MCF 10A (cell line): Measurements from ENCODE around the gene TRIM17. TPM values are rescaled to one million over a fixed set of nuclear protein-coding genes. Genes with fewer than 3 reads are reported as not detected.

Source experiments
- BruUV-seq: library from RNA; stranded (reverse); fragments of 400-500 nt; replicated peaks from 2 replicates; lab custom pipeline; 2021; lab: Mats Ljungman, UMichigan
- CTCF ChIA-PET: fragments of 300-600 bp; sonication (Branson Sonifier 250); formaldehyde crosslinking; extraction: SDS; loops from one replicate; lab custom pipeline; 2021; ENCODE audit warnings: antibody characterized with exemption, inconsistent platforms; lab: Yijun Ruan, JAX
- POLR2A ChIA-PET: fragments of 300-600, 350-650 bp; sonication (Branson Sonifier 250); formaldehyde crosslinking; extraction: SDS; loops from one replicate; lab custom pipeline; 2020; ENCODE audit warnings: antibody characterized with exemption, inconsistent platforms; lab: Yijun Ruan, JAX
- DNase-seq: peaks from one replicate; pipeline ENCODE4 v3.0.0-alpha.2; 2018; ENCODE audit not compliant: unreplicated experiment
- H3K27ac Mint-ChIP-seq: one replicate; pipeline ENCODE4 v1.8.0; 2022; ENCODE audit warnings: mild to moderate bottlenecking, low read depth, mixed read lengths; ENCODE audit not compliant: unreplicated experiment
- H3K27me3 Mint-ChIP-seq: one replicate; pipeline ENCODE4 v1.8.0; 2022; ENCODE audit warnings: mixed read lengths; ENCODE audit not compliant: insufficient read depth, unreplicated experiment
- H3K36me3 Mint-ChIP-seq: one replicate; pipeline ENCODE4 v1.8.0; 2022; ENCODE audit warnings: mild to moderate bottlenecking, moderate library complexity, mixed read lengths; ENCODE audit not compliant: insufficient read depth, unreplicated experiment
- H3K4me1 Mint-ChIP-seq: one replicate; pipeline ENCODE4 v1.8.0; 2022; ENCODE audit warnings: mixed read lengths; ENCODE audit not compliant: insufficient read depth, unreplicated experiment
- H3K4me3 Mint-ChIP-seq: one replicate; pipeline ENCODE4 v1.8.0; 2022; ENCODE audit warnings: mild to moderate bottlenecking, moderate library complexity, mixed read lengths; ENCODE audit not compliant: unreplicated experiment
- H3K9me3 Mint-ChIP-seq: one replicate; pipeline ENCODE4 v1.8.0; 2022; ENCODE audit warnings: mixed read lengths; ENCODE audit not compliant: unreplicated experiment
- CTCF ChIP-seq: fragments of 200-600 bp; IDR thresholded peaks from one replicate; pipeline ENCODE4 v1.8.0; 2022; ENCODE audit warnings: antibody characterized with exemption, mild to moderate bottlenecking; ENCODE audit not compliant: unreplicated experiment
- intact Hi-C: fragments of 100-400 bp; cut with micrococcal nuclease; formaldehyde crosslinking; loops from 2 replicates; pipeline ENCODE4 v1.14.1; 2022
- total RNA-seq: library from RNA; stranded (reverse); gene quantifications from 2 replicates; pipeline ENCODE4 v1.2.3, GENCODE V29; 2022

The TRIM17 gene
- total RNA-seq, 1 experiment from 2014 or later, result not detected

- Mint-ChIP-seq H3K4me1 (peaks cover 9% of the 10 kb centered on the region), H3K27me3 (no peaks in the 10 kb centered on the region), H3K4me3 (no peak overlapping the region), H3K36me3 (no peaks in the 10 kb centered on the region), H3K9me3 (no peaks in the 10 kb centered on the region), H3K27ac (no peak overlapping the region)
- BruUV-seq, result no TSS peak
- CTCF ChIA-PET, result interaction anchor here (0.6 kb wide), 1 partner anchor 35 kb away, joined by 3 read pairs; no protein-coding TSS in a partner anchor
- POLR2A ChIA-PET, result no interaction called here
- intact Hi-C loops, result no loop called here
- no peak for TF ChIP-seq CTCF
- no peak for DNase-seq
These were observed 3.2 kb downstream of the TRIM17 start for GRCh38 chr1:228413241-228414010.

- no peaks in the 10 kb centered on the region for H3K9me3 Mint-ChIP-seq
- no peaks in the 10 kb centered on the region for H3K27me3 Mint-ChIP-seq
- H3K27ac Mint-ChIP-seq, result no peak overlapping the region
- no peaks in the 10 kb centered on the region for H3K36me3 Mint-ChIP-seq
- POLR2A ChIA-PET, result interaction anchor here (0.6 to 1.3 kb wide), 6 partner anchors 10 to 90 kb away, joined by 3 to 4 read pairs (median 3); a partner anchor contains a TSS
- no TSS peak for BruUV-seq
- no peak for TF ChIP-seq CTCF
- CTCF ChIA-PET, result interaction anchor here (0.6 to 1.6 kb wide), 3 partner anchors 37 to 271 kb away, joined by 3 to 4 read pairs (median 3); no protein-coding TSS in a partner anchor
- H3K4me1 Mint-ChIP-seq, result peaks cover 21% of the 10 kb centered on the region
- no peak for DNase-seq
- intact Hi-C loops, result no loop called here
- no peak overlapping the region for H3K4me3 Mint-ChIP-seq
These were observed 4.9 kb downstream of the TRIM17 start for GRCh38 chr1:228411548-228412430.

- no peak for TF ChIP-seq CTCF
- H3K4me3 Mint-ChIP-seq, result no peak overlapping the region
- no TSS peak for BruUV-seq
- peaks cover 21% of the 10 kb centered on the region for H3K4me1 Mint-ChIP-seq
- no peaks in the 10 kb centered on the region for H3K36me3 Mint-ChIP-seq
- no peak overlapping the region for H3K27ac Mint-ChIP-seq
- ChIA-PET POLR2A (interaction anchor here (1.3 kb wide), 2 partner anchors 18 to 46 kb away, joined by 3 to 4 read pairs; a partner anchor contains a TSS), CTCF (interaction anchor here (1.6 kb wide), 1 partner anchor 90 kb away, joined by 3 read pairs; no protein-coding TSS in a partner anchor)
- no peaks in the 10 kb centered on the region for H3K27me3 Mint-ChIP-seq
- H3K9me3 Mint-ChIP-seq, result no peaks in the 10 kb centered on the region
- intact Hi-C loops, result no loop called here
- no peak for DNase-seq
These were observed 5.5 kb downstream of the TRIM17 start for GRCh38 chr1:228411121-228411520.

GRCh38 chr1:228410671-228411070 lies 6.0 kb downstream of the TRIM17 start:
- ChIA-PET CTCF (no interaction called here), POLR2A (interaction anchor here (0.6 to 1.3 kb wide), 2 partner anchors 47 to 290 kb away, joined by 3 to 4 read pairs; a partner anchor contains a TSS)
- no peak overlapping the region for H3K27ac Mint-ChIP-seq
- H3K4me1 Mint-ChIP-seq, result peaks cover 21% of the 10 kb centered on the region
- intact Hi-C loops, result no loop called here
- no peak overlapping the region for H3K4me3 Mint-ChIP-seq
- no peak for TF ChIP-seq CTCF
- H3K27me3 Mint-ChIP-seq, result no peaks in the 10 kb centered on the region
- no peaks in the 10 kb centered on the region for H3K9me3 Mint-ChIP-seq
- no peak for DNase-seq
- no TSS peak for BruUV-seq
- H3K36me3 Mint-ChIP-seq, result no peaks in the 10 kb centered on the region
